GM19035 (cell line): ENCODE data around the gene BPIFB4.
"Not testable (repeated sequence)": the region's sequence is repeated elsewhere in the genome, so short reads cannot be mapped to it uniquely, and the experiment has no call there.

Experiments used
- ATAC-seq: cut with Tn5 transposase; IDR thresholded peaks from one replicate; pipeline ENCODE4 v1.9.1; 2021; ENCODE audit not compliant: unreplicated experiment

BPIFB4 gene

GRCh38 chr20:33084722-33085121 lies 5.3 kb downstream of the BPIFB4 start:
- ATAC-seq = no peak

- no peak for ATAC-seq
These were observed 6.7 kb downstream of the BPIFB4 start for GRCh38 chr20:33086052-33086722.

- no peak for ATAC-seq
These were observed 11.7 kb downstream of the BPIFB4 start for GRCh38 chr20:33091147-33091546.

GRCh38 chr20:33091693-33092092 lies 12.2 kb downstream of the BPIFB4 start:
- no peak for ATAC-seq

- ATAC-seq = no peak
These were observed 12.9 kb downstream of the BPIFB4 start for GRCh38 chr20:33092361-33092760.

- no peak for ATAC-seq
These were observed 13.6 kb downstream of the BPIFB4 start for GRCh38 chr20:33093074-33093473.

GRCh38 chr20:33093582-33093981 lies 14.1 kb downstream of the BPIFB4 start:
- no peak for ATAC-seq

- ATAC-seq = no peak
These were observed 15.8 kb downstream of the BPIFB4 start for GRCh38 chr20:33095249-33095648.

- not testable (repeated sequence) for ATAC-seq
These were observed 16.6 kb downstream of the BPIFB4 start for GRCh38 chr20:33095902-33096584.

GRCh38 chr20:33097001-33097400 lies 17.6 kb downstream of the BPIFB4 start:
- ATAC-seq = no peak

- ATAC-seq = no peak
These were observed 20.5 kb downstream of the BPIFB4 start for GRCh38 chr20:33099843-33100538.

GRCh38 chr20:33103556-33103955 lies 24.1 kb downstream of the BPIFB4 start:
- ATAC-seq = no peak

GRCh38 chr20:33104336-33104735 lies 24.9 kb downstream of the BPIFB4 start:
- ATAC-seq = no peak

- ATAC-seq = no peak
These were observed 26.0 kb downstream of the BPIFB4 start for GRCh38 chr20:33105316-33105924.

GRCh38 chr20:33106058-33106620 lies 26.7 kb downstream of the BPIFB4 start:
- ATAC-seq = not testable (repeated sequence)

GRCh38 chr20:33108661-33109060 lies 29.2 kb downstream of the BPIFB4 start:
- no peak for ATAC-seq

- ATAC-seq = no peak
These were observed 30.8 kb downstream of the BPIFB4 start for GRCh38 chr20:33110147-33110825.

- ATAC-seq = no peak
These were observed 31.9 kb downstream of the BPIFB4 start for GRCh38 chr20:33111306-33111705.

GRCh38 chr20:33112547-33113386 lies 33.3 kb downstream of the BPIFB4 start:
- no peak for ATAC-seq

- no peak for ATAC-seq
These were observed 34.0 kb downstream of the BPIFB4 start for GRCh38 chr20:33113387-33113908.
